Mesothelial cell of epicardium (in vitro differentiated cells): ENCODE data around the gene NBEA. TPM values are rescaled to one million over a fixed set of nuclear protein-coding genes. Genes with fewer than 3 reads are reported as not detected.
A peak's percentile ranks its signal among the peaks of the same experiment; 100 is the strongest.

Experiments used
- DNase-seq, 2 experiments: peaks; one replicate each; pipeline ENCODE4 v3.0.0; 2021; ENCODE audit warnings: low spot score in 2 of 2; ENCODE audit not compliant: unreplicated experiment in 2 of 2
- H3K27ac Mint-ChIP-seq: 2 replicates; pipeline ENCODE4 v1.8.0; 2021; ENCODE audit warnings: mixed read lengths
- H3K27me3 Mint-ChIP-seq: 2 replicates; pipeline ENCODE4 v1.8.0; 2021; ENCODE audit warnings: low read depth, mixed read lengths
- H3K36me3 Mint-ChIP-seq: 2 replicates; pipeline ENCODE4 v1.8.0; 2021; ENCODE audit warnings: mixed read lengths
- H3K4me1 Mint-ChIP-seq: 2 replicates; pipeline ENCODE4 v1.8.0; 2021; ENCODE audit warnings: mixed read lengths
- H3K4me3 Mint-ChIP-seq: 2 replicates; pipeline ENCODE4 v1.8.0; 2021; ENCODE audit warnings: mild to moderate bottlenecking, moderate library complexity, mixed read lengths
- H3K9me3 Mint-ChIP-seq: 2 replicates; pipeline ENCODE4 v1.8.0; 2021; ENCODE audit warnings: mixed read lengths
- total RNA-seq: library from RNA; stranded (reverse); gene quantifications from 3 replicates; pipeline ENCODE4 v1.2.1, GENCODE V29; 2021
- TF ChIP-seq, protein P1 (sequence below): fragments of 200-600 bp; sonication (generic); IDR thresholded peaks from one replicate; pipeline ENCODE4 v1.5.0; 2021; ENCODE audit warnings: antibody characterized with exemption; ENCODE audit not compliant: unreplicated experiment

Gene NBEA
- total RNA-seq, 1 donor from 2014 or later, result 32.8 TPM

DNA sequence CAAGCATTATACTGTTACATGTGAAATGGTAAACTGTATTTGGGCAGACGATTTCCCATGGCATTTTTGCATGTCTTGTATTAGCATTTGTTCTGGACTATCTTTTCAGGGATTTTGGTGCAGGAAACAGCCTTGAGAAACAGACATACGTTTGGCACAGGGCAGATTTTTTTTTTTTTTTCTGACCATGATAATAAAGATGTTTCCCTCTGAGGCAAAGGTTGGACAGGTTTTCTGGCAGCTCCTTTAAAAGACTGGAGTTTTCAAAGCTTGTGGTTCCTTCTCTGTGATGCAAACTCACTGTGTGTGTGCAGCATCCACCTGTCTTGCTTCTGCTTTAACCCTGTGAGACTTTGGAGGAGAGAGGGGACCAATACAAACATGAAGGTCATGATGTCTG, 63.0 kb downstream of the NBEA start:
- no peaks in the 10 kb centered on the region for H3K4me1 Mint-ChIP-seq
- no peak overlapping the region for H3K4me3 Mint-ChIP-seq
- H3K27me3 Mint-ChIP-seq, result no peaks in the 10 kb centered on the region
- no peak for DNase-seq
- H3K9me3 Mint-ChIP-seq, result peaks cover 22% of the 10 kb centered on the region
- peaks cover 4% of the 10 kb centered on the region for H3K36me3 Mint-ChIP-seq
- H3K27ac Mint-ChIP-seq, result no peak overlapping the region
- TF ChIP-seq, protein P1, sequence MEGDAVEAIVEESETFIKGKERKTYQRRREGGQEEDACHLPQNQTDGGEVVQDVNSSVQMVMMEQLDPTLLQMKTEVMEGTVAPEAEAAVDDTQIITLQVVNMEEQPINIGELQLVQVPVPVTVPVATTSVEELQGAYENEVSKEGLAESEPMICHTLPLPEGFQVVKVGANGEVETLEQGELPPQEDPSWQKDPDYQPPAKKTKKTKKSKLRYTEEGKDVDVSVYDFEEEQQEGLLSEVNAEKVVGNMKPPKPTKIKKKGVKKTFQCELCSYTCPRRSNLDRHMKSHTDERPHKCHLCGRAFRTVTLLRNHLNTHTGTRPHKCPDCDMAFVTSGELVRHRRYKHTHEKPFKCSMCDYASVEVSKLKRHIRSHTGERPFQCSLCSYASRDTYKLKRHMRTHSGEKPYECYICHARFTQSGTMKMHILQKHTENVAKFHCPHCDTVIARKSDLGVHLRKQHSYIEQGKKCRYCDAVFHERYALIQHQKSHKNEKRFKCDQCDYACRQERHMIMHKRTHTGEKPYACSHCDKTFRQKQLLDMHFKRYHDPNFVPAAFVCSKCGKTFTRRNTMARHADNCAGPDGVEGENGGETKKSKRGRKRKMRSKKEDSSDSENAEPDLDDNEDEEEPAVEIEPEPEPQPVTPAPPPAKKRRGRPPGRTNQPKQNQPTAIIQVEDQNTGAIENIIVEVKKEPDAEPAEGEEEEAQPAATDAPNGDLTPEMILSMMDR, result no peak

DNA sequence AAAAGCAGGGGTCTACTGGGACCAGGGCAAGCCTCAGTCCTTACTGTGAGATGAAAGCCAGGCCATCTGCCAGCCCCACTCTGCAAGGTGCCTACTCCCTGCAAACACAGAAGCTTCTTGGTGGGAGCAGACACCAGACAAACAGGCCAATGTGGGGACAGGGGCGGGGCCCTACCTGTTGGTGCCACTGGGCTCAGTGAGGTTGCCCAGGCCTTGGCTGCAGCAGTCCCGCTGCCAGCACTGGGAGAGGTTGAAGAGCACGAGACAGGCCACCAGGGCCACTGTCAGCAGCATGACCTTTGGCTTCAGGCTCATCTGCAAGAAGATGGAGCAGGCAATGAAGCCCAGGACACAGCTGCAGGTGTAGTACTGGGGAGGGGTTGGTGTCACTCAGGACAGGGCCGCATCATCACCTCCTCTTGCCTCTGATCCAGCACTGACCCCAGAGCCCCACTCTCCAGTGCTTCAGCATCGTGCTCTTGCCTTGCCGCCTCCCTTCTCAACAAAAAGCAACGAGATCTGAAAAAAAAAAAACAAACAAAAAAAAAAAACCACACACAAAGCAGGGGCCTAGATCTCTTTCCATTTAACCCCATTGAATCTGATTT, 72.6 kb downstream of the NBEA start:
- H3K27me3 Mint-ChIP-seq, result no peaks in the 10 kb centered on the region
- H3K9me3 Mint-ChIP-seq, result peaks cover 7% of the 10 kb centered on the region
- peaks cover 4% of the 10 kb centered on the region for H3K4me1 Mint-ChIP-seq
- no peak for DNase-seq
- no peaks in the 10 kb centered on the region for H3K36me3 Mint-ChIP-seq
- no peak overlapping the region for H3K4me3 Mint-ChIP-seq
- H3K27ac Mint-ChIP-seq, result no peak overlapping the region
- TF ChIP-seq, protein P1, result no peak

DNA sequence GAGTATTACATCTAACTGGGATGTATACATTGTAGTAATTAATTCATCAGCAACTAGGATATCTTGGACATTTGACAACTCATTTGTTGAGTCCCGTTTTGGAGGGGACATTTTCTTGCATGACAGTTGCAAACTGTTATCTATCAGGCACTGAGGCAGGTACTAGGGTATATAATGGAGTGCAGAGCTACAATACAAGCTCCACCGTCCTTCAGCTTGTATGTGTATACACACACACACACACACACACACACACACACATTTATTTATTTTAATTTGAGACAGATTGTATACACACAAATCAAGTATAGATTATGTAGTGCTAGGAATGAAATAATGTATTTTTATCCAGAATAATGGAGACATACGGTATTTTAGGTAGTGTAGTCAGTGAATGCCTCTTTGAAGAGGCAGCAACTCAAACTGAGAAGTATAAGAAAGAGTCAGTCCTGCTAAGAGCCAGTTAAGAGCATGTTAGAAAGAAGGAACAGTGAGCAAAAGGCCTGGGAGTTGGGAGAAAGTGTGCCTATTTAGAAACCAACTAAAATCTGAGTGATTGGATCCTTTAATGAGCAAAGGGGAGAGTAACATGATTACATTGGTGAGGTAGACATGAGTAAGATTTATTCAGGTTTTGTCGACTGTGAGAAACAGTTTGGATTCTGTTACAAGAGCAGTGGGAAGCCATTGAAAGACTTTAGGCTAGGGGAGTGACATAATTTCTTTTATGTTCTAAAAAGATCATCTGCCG, 74.5 kb downstream of the NBEA start:
- DNase-seq, result no peak
- H3K4me3 Mint-ChIP-seq, result no peak overlapping the region
- TF ChIP-seq, protein P1, result no peak
- no peaks in the 10 kb centered on the region for H3K27me3 Mint-ChIP-seq
- H3K36me3 Mint-ChIP-seq, result peaks cover 8% of the 10 kb centered on the region
- peaks cover 4% of the 10 kb centered on the region for H3K4me1 Mint-ChIP-seq
- peaks cover 17% of the 10 kb centered on the region for H3K9me3 Mint-ChIP-seq
- peak overlapping the region; percentile 1 for H3K27ac Mint-ChIP-seq

DNA sequence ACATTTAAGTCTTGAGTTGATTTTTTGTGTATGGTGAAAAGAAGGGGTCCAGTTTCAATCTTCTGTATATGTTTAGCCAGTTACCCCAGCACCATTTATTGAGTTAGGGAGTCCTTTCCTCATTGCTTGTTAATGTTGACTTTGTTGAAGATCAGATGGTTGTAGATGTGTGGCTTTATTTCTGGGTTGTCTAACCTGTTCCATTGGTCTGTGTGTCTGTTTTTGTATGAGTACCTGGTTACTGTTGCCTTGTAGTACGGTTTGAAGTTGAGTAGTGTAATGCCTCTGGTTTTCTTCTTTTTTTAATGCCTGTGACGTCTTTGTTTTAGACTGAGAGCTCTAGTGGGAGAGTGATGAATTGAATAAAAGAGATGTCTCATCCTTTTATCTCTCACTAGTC, 83.2 kb downstream of the NBEA start:
- Mint-ChIP-seq H3K27me3 (no peaks in the 10 kb centered on the region), H3K27ac (no peak overlapping the region), H3K4me3 (no peak overlapping the region), H3K4me1 (no peaks in the 10 kb centered on the region), H3K36me3 (peaks cover 30% of the 10 kb centered on the region), H3K9me3 (peaks cover 56% of the 10 kb centered on the region)
- TF ChIP-seq, protein P1, result no peak
- DNase-seq, result no peak

DNA sequence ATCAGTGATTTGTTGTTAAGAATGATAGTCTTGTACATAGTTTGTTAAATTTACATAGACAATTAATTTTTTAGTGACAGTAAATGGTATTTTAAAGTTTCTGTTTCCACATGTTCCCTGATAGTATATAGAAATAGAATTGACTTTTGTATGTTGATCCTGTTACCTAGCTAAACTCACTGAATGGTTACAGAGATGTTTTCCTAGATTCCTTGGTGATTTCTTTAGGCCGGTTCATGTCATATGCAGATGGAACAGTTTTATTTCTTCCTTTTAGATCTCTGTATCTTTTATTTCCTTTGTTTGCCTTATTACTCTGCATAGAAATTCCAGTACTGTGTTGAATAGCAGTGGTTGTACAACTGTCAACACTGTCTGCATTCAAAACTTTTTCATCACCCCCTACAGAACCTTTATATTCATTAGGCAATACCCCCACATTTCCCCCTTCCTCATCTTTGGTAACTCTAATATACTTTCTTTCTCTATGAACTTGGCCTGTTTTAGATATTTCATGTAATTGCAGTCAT, 86.3 kb downstream of the NBEA start:
- H3K9me3 Mint-ChIP-seq, result peaks cover 62% of the 10 kb centered on the region
- no peaks in the 10 kb centered on the region for H3K27me3 Mint-ChIP-seq
- TF ChIP-seq, protein P1, result no peak
- no peak for DNase-seq
- H3K4me3 Mint-ChIP-seq, result no peak overlapping the region
- H3K4me1 Mint-ChIP-seq, result no peaks in the 10 kb centered on the region
- peaks cover 37% of the 10 kb centered on the region for H3K36me3 Mint-ChIP-seq
- H3K27ac Mint-ChIP-seq, result no peak overlapping the region
